ENCODE measurements around the gene CENPU.

The CENPU gene

DNA sequence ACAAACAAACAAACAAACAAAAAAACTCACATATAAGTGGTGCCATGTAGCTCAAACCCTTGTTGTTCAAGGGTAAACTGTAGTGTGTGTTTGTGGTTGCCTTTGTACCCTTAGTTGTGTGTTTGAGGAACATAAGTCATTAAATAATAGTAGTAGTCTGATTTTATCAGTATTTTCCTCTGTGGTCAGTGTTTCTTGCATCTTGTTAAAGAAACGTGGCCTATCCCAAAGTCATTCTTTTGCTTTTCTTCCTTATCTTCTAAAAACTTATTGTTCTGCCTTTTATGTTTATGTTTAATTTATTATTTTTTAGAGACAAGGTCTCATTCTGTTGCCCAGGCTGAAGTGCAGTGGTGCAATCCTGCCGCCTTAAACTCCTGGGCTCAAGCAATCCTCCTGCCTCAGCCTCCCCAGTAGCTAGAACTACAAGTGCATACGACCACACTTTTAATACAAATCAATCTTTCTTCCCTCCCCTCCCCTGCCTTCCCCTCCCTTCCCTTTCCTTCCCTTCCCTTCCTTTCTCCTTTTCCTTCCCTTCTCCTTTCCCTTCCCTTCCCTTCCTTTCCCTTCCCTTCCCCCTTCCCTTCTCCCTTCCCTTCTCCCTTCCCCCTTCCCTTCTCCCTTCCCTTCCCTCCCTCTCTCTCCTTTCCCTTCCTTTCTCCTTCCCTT is 57.9 kb downstream of the CENPU start:
- H3K36me3 ChIP-seq (ENCODE audit: control insufficient read depth, insufficient read depth, low read length): no peaks in the 10 kb centered on the region
- H2AFZ ChIP-seq: no peak overlapping the region

DNA sequence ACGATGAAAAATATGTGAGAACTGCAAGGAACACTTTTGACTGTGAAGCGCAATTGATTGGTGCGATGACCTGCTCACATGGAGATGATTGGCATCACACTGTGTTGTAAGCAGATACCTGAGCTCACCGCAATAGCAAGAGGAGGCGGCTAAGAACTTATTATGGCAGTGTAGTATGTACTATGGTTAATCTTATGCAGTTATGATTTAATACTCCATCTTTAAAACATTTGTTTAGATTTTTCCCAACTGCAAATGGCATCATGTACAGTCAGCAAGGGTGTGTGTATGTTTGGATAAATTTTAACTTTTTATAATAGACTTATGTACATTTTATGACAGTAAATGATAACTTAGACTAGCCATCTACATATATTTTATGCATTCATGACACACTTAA is 58.9 kb downstream of the CENPU start:
- H3K9ac ChIP-seq: no peak overlapping the region
- H3K27ac ChIP-seq: no peak overlapping the region
- H3K4me1 ChIP-seq: no peaks in the 10 kb centered on the region
- H3K9me3 ChIP-seq (ENCODE audit: control insufficient read depth, low read length): no peaks in the 10 kb centered on the region
- H3K27me3 ChIP-seq (ENCODE audit: control insufficient read depth, insufficient read depth, low read length): no peaks in the 10 kb centered on the region
- H3K79me2 ChIP-seq: no peaks in the 10 kb centered on the region
- TF ChIP-seq, protein P1, sequence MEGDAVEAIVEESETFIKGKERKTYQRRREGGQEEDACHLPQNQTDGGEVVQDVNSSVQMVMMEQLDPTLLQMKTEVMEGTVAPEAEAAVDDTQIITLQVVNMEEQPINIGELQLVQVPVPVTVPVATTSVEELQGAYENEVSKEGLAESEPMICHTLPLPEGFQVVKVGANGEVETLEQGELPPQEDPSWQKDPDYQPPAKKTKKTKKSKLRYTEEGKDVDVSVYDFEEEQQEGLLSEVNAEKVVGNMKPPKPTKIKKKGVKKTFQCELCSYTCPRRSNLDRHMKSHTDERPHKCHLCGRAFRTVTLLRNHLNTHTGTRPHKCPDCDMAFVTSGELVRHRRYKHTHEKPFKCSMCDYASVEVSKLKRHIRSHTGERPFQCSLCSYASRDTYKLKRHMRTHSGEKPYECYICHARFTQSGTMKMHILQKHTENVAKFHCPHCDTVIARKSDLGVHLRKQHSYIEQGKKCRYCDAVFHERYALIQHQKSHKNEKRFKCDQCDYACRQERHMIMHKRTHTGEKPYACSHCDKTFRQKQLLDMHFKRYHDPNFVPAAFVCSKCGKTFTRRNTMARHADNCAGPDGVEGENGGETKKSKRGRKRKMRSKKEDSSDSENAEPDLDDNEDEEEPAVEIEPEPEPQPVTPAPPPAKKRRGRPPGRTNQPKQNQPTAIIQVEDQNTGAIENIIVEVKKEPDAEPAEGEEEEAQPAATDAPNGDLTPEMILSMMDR (IDR thresholded peaks at IDR 0.05): no peak
- H3K4me3 ChIP-seq (ENCODE audit: low read depth, low read length): no peak overlapping the region
- no peak overlapping the region for H3K4me2 ChIP-seq (ENCODE audit: low read length)
- no peak overlapping the region for H2AFZ ChIP-seq
- no peaks in the 10 kb centered on the region for H3K36me3 ChIP-seq (ENCODE audit: control insufficient read depth, insufficient read depth, low read length)

More for the DNA sequence above, 57.9 kb downstream of the CENPU start:
- no peak overlapping the region for H3K4me3 ChIP-seq (ENCODE audit: low read depth, low read length)
- H3K9ac ChIP-seq: no peak overlapping the region
- no peak overlapping the region for H3K27ac ChIP-seq
- H3K4me2 ChIP-seq (ENCODE audit: low read length): no peak overlapping the region
- no peaks in the 10 kb centered on the region for H3K27me3 ChIP-seq (ENCODE audit: control insufficient read depth, insufficient read depth, low read length)
- TF ChIP-seq, protein P1 (IDR thresholded peaks at IDR 0.05): no peak
- H3K9me3 ChIP-seq (ENCODE audit: control insufficient read depth, low read length): no peaks in the 10 kb centered on the region
- H3K79me2 ChIP-seq: no peaks in the 10 kb centered on the region
- no peaks in the 10 kb centered on the region for H3K4me1 ChIP-seq

DNA sequence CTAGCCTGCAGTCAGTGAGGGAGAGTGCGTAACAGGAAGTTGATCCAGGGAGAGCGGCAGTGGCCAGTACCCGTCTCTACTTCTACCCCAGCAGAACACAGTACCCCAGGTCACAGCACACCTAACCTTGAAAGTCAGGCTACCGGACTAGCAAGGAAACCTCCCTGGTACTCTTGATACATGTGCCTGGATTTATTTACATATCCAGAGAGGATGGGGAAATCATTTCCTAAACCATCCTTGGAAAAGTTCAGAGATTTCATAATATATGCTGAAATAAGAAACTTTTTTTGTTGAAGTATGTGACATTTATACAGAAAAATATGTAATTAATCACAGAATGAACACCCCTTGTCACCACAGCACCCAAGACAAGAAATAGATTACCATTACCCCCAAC is 59.9 kb downstream of the CENPU start:
- Histone ChIP-seq H3K9me3 (ENCODE audit: control insufficient read depth, low read length) (no peaks in the 10 kb centered on the region), H3K4me3 (ENCODE audit: low read depth, low read length) (no peak overlapping the region), H3K36me3 (ENCODE audit: control insufficient read depth, insufficient read depth, low read length) (no peaks in the 10 kb centered on the region), H3K27ac (no peak overlapping the region), H3K9ac (no peak overlapping the region), H3K27me3 (ENCODE audit: control insufficient read depth, insufficient read depth, low read length) (no peaks in the 10 kb centered on the region), H3K4me2 (ENCODE audit: low read length) (no peak overlapping the region), H3K4me1 (peaks cover 4% of the 10 kb centered on the region), H2AFZ (no peak overlapping the region), H3K79me2 (no peaks in the 10 kb centered on the region)
- TF ChIP-seq, protein P1 (IDR thresholded peaks at IDR 0.05): no peak

DNA sequence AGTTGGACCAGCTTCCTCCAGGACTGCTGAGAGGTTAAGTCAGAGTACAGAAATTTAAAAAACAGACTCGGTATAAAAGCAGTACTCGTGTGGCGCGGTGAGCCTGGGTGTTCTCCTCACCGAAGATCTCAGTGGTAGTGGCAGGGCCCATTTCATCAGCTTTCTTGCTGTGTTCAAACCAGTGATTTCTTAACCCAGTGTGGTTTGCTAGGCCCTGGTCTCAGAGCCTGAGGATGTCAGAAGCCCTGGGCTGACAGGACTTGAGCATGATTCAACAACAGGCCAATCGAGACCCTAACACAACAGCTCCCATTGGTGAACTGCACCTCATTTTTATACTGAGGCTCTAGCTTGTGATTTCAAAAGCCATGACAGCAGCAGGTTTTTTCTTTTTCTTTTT is 61.2 kb downstream of the CENPU start:
- Histone ChIP-seq H3K9me3 (ENCODE audit: control insufficient read depth, low read length) (no peaks in the 10 kb centered on the region), H3K36me3 (ENCODE audit: control insufficient read depth, insufficient read depth, low read length) (no peaks in the 10 kb centered on the region), H3K27ac (no peak overlapping the region), H2AFZ (no peak overlapping the region), H3K4me3 (ENCODE audit: low read depth, low read length) (no peak overlapping the region), H3K9ac (no peak overlapping the region), H3K4me2 (ENCODE audit: low read length) (no peak overlapping the region), H3K4me1 (peaks cover 6% of the 10 kb centered on the region), H3K79me2 (no peaks in the 10 kb centered on the region), H3K27me3 (ENCODE audit: control insufficient read depth, insufficient read depth, low read length) (no peaks in the 10 kb centered on the region)
- TF ChIP-seq, protein P1 (IDR thresholded peaks at IDR 0.05): no peak

DNA sequence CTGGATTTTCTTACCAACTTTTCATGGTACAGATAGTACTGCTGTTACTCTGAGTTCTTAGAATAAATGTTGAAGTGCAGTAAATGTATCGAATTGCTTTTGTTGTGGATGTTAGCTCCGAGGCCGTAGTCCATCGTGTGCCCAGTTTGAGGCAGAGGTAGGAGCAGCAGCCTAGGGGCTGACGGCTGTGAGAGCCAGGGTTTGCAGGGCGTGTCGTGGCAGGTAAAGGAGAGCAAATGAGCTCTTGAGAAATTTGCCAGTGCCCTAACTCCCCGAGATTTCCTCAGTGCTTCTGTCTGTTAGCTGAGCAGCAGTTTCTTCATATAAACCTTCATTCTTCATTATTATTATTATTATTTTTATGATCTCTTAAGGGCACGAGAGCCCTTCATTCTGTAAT is 62.8 kb downstream of the CENPU start:
- no peak overlapping the region for H3K9ac ChIP-seq
- H2AFZ ChIP-seq: no peak overlapping the region
- H3K4me3 ChIP-seq (ENCODE audit: low read depth, low read length): no peak overlapping the region
- peaks cover 6% of the 10 kb centered on the region for H3K4me1 ChIP-seq
- H3K9me3 ChIP-seq (ENCODE audit: control insufficient read depth, low read length): no peaks in the 10 kb centered on the region
- no peaks in the 10 kb centered on the region for H3K79me2 ChIP-seq
- H3K27ac ChIP-seq: no peak overlapping the region
- TF ChIP-seq, protein P1 (IDR thresholded peaks at IDR 0.05): no peak
- no peaks in the 10 kb centered on the region for H3K36me3 ChIP-seq (ENCODE audit: control insufficient read depth, insufficient read depth, low read length)
- no peak overlapping the region for H3K4me2 ChIP-seq (ENCODE audit: low read length)
- H3K27me3 ChIP-seq (ENCODE audit: control insufficient read depth, insufficient read depth, low read length): no peaks in the 10 kb centered on the region

Data from parathyroid adenoma (tissue), 2 donors.